B cell (primary cell): ENCODE data around the gene ATAD2B. TPM values are rescaled to one million over a fixed set of nuclear protein-coding genes. Genes with fewer than 3 reads are reported as not detected.
A peak's percentile ranks its signal among the peaks of the same experiment; 100 is the strongest.

ENCODE experiments used
- ATAC-seq: fragments of 200-7000 bp; cut with Tn5 transposase; one replicate; pipeline ENCODE4 v1.10.0; 2021; ENCODE audit warnings: low read depth, mild to moderate bottlenecking, moderate number of reproducible peaks, moderate library complexity
- CTCF ChIA-PET: fragments of 350-600 bp; sonication (Branson Sonifier 250); formaldehyde crosslinking; loops from one replicate; lab custom pipeline; 2021; ENCODE audit warnings: antibody characterized with exemption, inconsistent platforms; lab: Charles Lee
- POLR2A ChIA-PET: fragments of 350-600 bp; sonication (Branson Sonifier 250); formaldehyde crosslinking; loops from one replicate; lab custom pipeline; 2021; ENCODE audit warnings: antibody characterized with exemption; lab: Charles Lee
- DNase-seq: peaks from one replicate; pipeline ENCODE4 v3.0.0; 2013
- H2AFZ ChIP-seq: 2 replicates; pipeline ENCODE4 v1.6.1; 2012; ENCODE audit warnings: mild to moderate bottlenecking, low read depth, low read length; ENCODE audit not compliant: insufficient read depth, poor library complexity, severe bottlenecking
- H3K27ac ChIP-seq, 2 donors: 1 replicate in 1 of 2; 2 replicates in 1 of 2; pipeline ENCODE4 v1.5.1; 2012 to 2013; ENCODE audit warnings: low read length in 2 of 2, mild to moderate bottlenecking in 2 of 2, moderate library complexity in 1 of 2
- H3K27me3 ChIP-seq, 4 experiments: fragments of 200-600 bp in 1 of 4; sonication (generic) in 1 of 4; replicated peaks in 1 of 4; 1 replicate in 2 of 4; 2 replicates in 2 of 4; pipeline versions ENCODE4 v1.6.1 to v1.7.0; 2013 to 2016; ENCODE audit warnings: low read length in 3 of 4, mild to moderate bottlenecking in 2 of 4, mixed read lengths in 1 of 4, moderate library complexity in 1 of 4; ENCODE audit not compliant: insufficient read depth in 4 of 4, control insufficient read depth in 3 of 4; ENCODE audit errors: control extremely low read depth in 1 of 4
- H3K36me3 ChIP-seq, 2 experiments: replicated peaks in 1 of 2; 1 replicate in 1 of 2; 2 replicates in 1 of 2; pipeline versions ENCODE4 v1.6.1 to v1.7.1; 2013; ENCODE audit warnings: low read length in 1 of 2; ENCODE audit not compliant: insufficient read depth in 2 of 2, control insufficient read depth in 1 of 2; ENCODE audit errors: control extremely low read depth in 1 of 2, extremely low read depth in 1 of 2
- H3K4me1 ChIP-seq, 2 donors: fragments of 200-600 bp in 1 of 2; sonication (generic) in 1 of 2; 1 replicate in 1 of 2; 2 replicates in 1 of 2; pipeline versions ENCODE4 v1.5.1 to v1.6.1; 2013 to 2017; ENCODE audit warnings: low read length in 2 of 2; ENCODE audit not compliant: control insufficient read depth in 2 of 2, insufficient read depth in 2 of 2
- H3K4me2 ChIP-seq: replicated peaks from 2 replicates; pipeline ENCODE3; 2012; ENCODE audit warnings: mild to moderate bottlenecking, low read depth, low read length; ENCODE audit not compliant: poor library complexity, severe bottlenecking
- H3K4me3 ChIP-seq, 5 experiments: fragments of 200-600 bp in 1 of 5; sonication (generic) in 1 of 5; 1 replicate in 3 of 5; 2 replicates in 2 of 5; pipeline versions ENCODE4 v1.5.1 to v1.7.0; 2011 to 2016; ENCODE audit warnings: low read length in 4 of 5, mild to moderate bottlenecking in 4 of 5, low read depth in 2 of 5, control low read depth in 1 of 5, moderate library complexity in 1 of 5; ENCODE audit not compliant: insufficient read depth in 1 of 5; ENCODE audit errors: control extremely low read depth in 1 of 5, extremely low read depth in 1 of 5
- H3K79me2 ChIP-seq: fragments of 200-600 bp; sonication (generic); one replicate; pipeline ENCODE4 v1.6.0; 2016; ENCODE audit warnings: low read length; ENCODE audit not compliant: control insufficient read depth, insufficient read depth
- H3K9ac ChIP-seq: fragments of 200-600 bp; sonication (generic); 2 replicates; pipeline ENCODE4 v1.6.1; 2017; ENCODE audit warnings: mild to moderate bottlenecking, low read length, moderate library complexity
- H3K9me3 ChIP-seq, 3 donors: one replicate each; pipeline versions ENCODE4 v1.6.1 to v1.7.1; 2013; ENCODE audit warnings: low read length in 2 of 3; ENCODE audit not compliant: control insufficient read depth in 2 of 3, insufficient read depth in 1 of 3; ENCODE audit errors: control extremely low read depth in 1 of 3
- H4K20me1 ChIP-seq: 2 replicates; pipeline ENCODE4 v1.6.0; 2012; ENCODE audit warnings: mild to moderate bottlenecking, low read length; ENCODE audit not compliant: insufficient read depth, control insufficient read depth, poor library complexity, severe bottlenecking
- H3K27ac Mint-ChIP-seq: one replicate; pipeline ENCODE4 v1.8.0; 2021; ENCODE audit warnings: mixed read lengths
- H3K27me3 Mint-ChIP-seq: one replicate; pipeline ENCODE4 v1.8.0; 2021; ENCODE audit warnings: mixed read lengths
- H3K4me1 Mint-ChIP-seq: one replicate; pipeline ENCODE4 v1.8.0; 2021; ENCODE audit warnings: mixed read lengths
- H3K4me3 Mint-ChIP-seq: one replicate; pipeline ENCODE4 v1.8.0; 2021; ENCODE audit warnings: mixed read lengths
- H3K9me3 Mint-ChIP-seq: one replicate; pipeline ENCODE4 v1.8.0; 2022; ENCODE audit warnings: mixed read lengths; ENCODE audit not compliant: insufficient read depth
- CTCF ChIP-seq: fragments of 200-600 bp; IDR thresholded peaks from one replicate; pipeline ENCODE4 v1.8.0; 2022; ENCODE audit warnings: antibody characterized with exemption, mild to moderate bottlenecking
- EZH2 ChIP-seq: IDR thresholded peaks from 2 replicates; pipeline ENCODE4 v1.6.1; 2012; ENCODE audit warnings: borderline replicate concordance, low read depth, mild to moderate bottlenecking, moderate library complexity, low read length; ENCODE audit not compliant: insufficient read depth, poor library complexity, severe bottlenecking
- WGBS: methylation state at CpG from one replicate; pipeline ENCODE4 v1.1.5; 2013; ENCODE audit warnings: missing lambda C conversion rate; ENCODE audit not compliant: insufficient coverage; 5-methylcytosine and 5-hydroxymethylcytosine counted together
- intact Hi-C: fragments of 100-400 bp; cut with micrococcal nuclease; formaldehyde crosslinking; loops from one replicate; pipeline ENCODE4 v1.10.0; 2022
- polyA plus RNA-seq: library from polyadenylated mRNA; depleted of rRNA; stranded (reverse); fragments of >200 nt; gene quantifications from 2 replicates; pipeline ENCODE4 v1.2.3, GENCODE V29; 2012
- total RNA-seq, 2 donors: library from RNA; stranded (reverse); fragments of 120-200 nt in 1 of 2; gene quantifications; 1 replicate in 1 of 2; 2 replicates in 1 of 2; pipeline versions ENCODE4 v1.2.3 to v1.2.4, GENCODE V29; 2013 to 2022

The ATAD2B gene
- total and polyA plus RNA-seq, 2 donors (not counting 1 experiment from before 2014, with no cell fraction given) = 5.1 to 90.8 TPM

- H3K27ac Mint-ChIP-seq = no peak overlapping the region
- CTCF ChIA-PET = interaction anchor here (0.7 to 4.3 kb wide), 3 partner anchors 14 to 142 kb away, joined by 4 to 66 read pairs (median 6); partner anchors contain the start of gene ATAD2B
- peaks cover 21% of the 10 kb centered on the region for H3K4me1 Mint-ChIP-seq
- 98% methylated on average over 6 of the region's 8 CpGs for WGBS
- H3K27me3 Mint-ChIP-seq = no peaks in the 10 kb centered on the region
- H3K79me2 ChIP-seq = peaks cover 47% of the 10 kb centered on the region
- DNase-seq (no peak), ATAC-seq (no peak)
- H3K9me3 ChIP-seq = no peaks in the 10 kb centered on the region
- H3K4me3 ChIP-seq = no peak overlapping the region
- no peaks in the 10 kb centered on the region for H3K27me3 ChIP-seq
- peaks cover 12 to 18% of the 10 kb centered on the region in 2 donors for H3K4me1 ChIP-seq
- TF ChIP-seq EZH2 = no peak
- no peak for TF ChIP-seq CTCF
- peak overlapping the region; percentile 84 for H3K4me2 ChIP-seq
- no peaks in the 10 kb centered on the region for H3K9me3 Mint-ChIP-seq
- no peaks in the 10 kb centered on the region for H4K20me1 ChIP-seq
- intact Hi-C loops = loop anchor here (2.0 to 5.0 kb wide), 2 partner anchors 49 to 1937 kb away; partner anchors contain the start of gene ASXL2
- H2AFZ ChIP-seq = no peak overlapping the region
- H3K36me3 ChIP-seq = no peaks in the 10 kb centered on the region
- POLR2A ChIA-PET = interaction anchor here (0.9 to 5.6 kb wide), 2 partner anchors 9 to 15 kb away, joined by 6 to 47 read pairs; partner anchors contain the start of gene ATAD2B
- H3K27ac ChIP-seq = no peak overlapping the region
- H3K9ac ChIP-seq = no peak overlapping the region
- no peak overlapping the region for H3K4me3 Mint-ChIP-seq
These were observed 14.7 kb upstream of the ATAD2B start for GRCh38 chr2:23941644-23942043.
